ENCODE data around the gene IDUA. TPM values are rescaled to one million over a fixed set of nuclear protein-coding genes. Genes with fewer than 3 reads are reported as not detected.
A peak's percentile ranks its signal among the peaks of the same experiment; 100 is the strongest.

The IDUA gene
- total and polyA plus RNA-seq, 4 donors: 7.5 to 66.5 (median 21.6) TPM

DNA sequence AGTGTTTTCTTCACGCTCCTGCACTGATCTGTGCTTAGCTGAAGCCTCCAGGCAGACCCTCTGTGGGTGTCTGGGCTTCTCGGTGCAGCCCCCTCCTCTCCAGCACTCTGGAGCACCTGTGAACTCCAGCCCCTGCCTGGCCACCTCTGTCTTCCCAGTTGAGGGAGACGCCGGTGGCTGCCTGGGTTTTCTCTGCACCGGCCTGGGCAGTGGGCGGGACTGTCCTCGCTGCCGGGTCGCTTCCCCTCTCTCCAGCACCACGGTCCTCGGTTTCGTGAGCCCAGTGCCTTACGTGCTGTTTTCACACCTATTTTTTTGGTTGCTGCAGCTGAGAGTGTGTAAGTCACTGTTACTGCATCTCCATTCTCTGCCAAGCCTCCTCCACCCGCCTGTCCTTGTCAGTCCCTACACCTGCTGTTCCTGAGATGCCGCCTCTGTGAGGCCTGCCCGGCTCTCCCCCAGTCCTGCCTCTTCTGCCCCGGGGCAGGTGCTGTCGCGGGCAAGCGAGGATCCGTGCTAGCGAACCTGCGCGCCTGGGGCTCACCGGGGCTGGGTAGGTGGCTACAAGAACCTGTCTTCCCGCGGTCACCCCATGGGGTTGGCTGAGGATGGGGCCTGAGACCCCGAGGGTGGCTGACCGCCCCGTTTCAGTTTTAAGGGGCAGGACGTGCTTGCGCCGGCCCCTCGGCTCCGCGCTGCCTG, 22.1 kb downstream of the IDUA start:
- ATAC-seq (ENCODE audit: insufficient read depth, low FRiP score) (no peak), DNase-seq (no peak)
- Histone ChIP-seq H3K4me1 (ENCODE audit: control insufficient read depth in 5 of 5, insufficient read depth in 5 of 5, low read length in 5 of 5) (peaks cover 0 to 23% (median 4%) of the 10 kb centered on the region in 5 donors), H3K4me3 (no peak overlapping the region), H3K27ac (ENCODE audit: low read depth in 1 of 2, low read length in 1 of 2) (no peak overlapping the region), H3K9ac (ENCODE audit: insufficient read depth in 1 of 2, low read length in 2 of 2) (peak overlapping the region in 1 of 2 donors; percentile 23), H3K36me3 (ENCODE audit: control insufficient read depth in 4 of 4, insufficient read depth in 4 of 4, low read length in 4 of 4) (peaks cover 0 to 2% (median 0%) of the 10 kb centered on the region in 4 donors), H3K27me3 (ENCODE audit: control insufficient read depth in 3 of 3, insufficient read depth in 3 of 3, low read length in 2 of 3) (peaks cover 4 to 36% (median 16%) of the 10 kb centered on the region in 3 donors), H3K9me3 (ENCODE audit: control insufficient read depth in 4 of 4, insufficient read depth in 3 of 4, low read length in 3 of 4) (peaks cover 0 to 2% (median 0%) of the 10 kb centered on the region in 4 donors)
- 3 to 6% methylated on average over 30 to 36 of the region's 36 CpGs for WGBS, 2 donors
- TF ChIP-seq, protein P1, sequence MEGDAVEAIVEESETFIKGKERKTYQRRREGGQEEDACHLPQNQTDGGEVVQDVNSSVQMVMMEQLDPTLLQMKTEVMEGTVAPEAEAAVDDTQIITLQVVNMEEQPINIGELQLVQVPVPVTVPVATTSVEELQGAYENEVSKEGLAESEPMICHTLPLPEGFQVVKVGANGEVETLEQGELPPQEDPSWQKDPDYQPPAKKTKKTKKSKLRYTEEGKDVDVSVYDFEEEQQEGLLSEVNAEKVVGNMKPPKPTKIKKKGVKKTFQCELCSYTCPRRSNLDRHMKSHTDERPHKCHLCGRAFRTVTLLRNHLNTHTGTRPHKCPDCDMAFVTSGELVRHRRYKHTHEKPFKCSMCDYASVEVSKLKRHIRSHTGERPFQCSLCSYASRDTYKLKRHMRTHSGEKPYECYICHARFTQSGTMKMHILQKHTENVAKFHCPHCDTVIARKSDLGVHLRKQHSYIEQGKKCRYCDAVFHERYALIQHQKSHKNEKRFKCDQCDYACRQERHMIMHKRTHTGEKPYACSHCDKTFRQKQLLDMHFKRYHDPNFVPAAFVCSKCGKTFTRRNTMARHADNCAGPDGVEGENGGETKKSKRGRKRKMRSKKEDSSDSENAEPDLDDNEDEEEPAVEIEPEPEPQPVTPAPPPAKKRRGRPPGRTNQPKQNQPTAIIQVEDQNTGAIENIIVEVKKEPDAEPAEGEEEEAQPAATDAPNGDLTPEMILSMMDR (IDR thresholded peaks at IDR 0.05; ENCODE audit: control extremely low read depth, extremely low read depth): no peak

DNA sequence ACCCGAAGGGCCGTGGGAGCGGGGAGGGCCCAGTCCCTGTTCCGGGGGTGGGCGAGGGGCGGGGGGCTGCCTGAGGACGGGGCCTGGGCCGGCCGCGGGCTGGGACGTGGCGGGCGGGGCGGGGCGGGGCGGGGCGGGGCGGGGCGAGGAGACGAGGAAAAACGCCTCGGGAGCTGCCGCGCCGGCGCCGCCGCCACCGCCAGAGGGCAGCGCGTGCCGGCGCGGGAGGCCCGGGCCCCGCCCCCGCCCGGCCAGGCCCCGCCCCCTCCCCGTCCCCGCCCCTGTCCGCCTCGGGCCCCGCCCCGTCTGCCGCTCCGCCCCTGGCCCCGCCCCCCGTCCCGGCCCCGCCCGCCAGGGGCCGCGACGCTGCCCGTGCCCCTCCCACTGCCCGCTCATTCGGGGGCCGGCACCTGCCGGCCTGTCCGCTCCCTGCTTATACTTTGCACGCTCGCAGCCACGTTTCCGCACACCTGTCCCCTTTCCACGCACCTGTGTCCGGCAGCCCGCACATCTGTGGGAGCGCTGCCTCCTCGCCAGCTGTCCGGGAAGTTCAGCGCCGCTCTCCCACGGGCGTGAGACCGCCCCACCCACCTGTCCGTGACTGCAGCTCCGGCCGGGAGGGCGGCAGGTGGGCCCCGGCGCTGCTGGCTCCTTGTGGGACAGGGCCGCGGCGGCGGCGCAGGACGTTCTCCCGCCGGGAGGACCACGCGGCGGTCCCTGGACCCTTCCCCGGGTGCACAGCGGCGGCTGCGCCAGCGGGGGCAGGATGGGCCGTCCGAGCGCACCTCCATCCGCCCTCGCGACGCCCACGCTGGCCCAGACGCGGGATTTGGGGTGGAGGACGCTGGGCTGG, 22.9 kb downstream of the IDUA start:
- Histone ChIP-seq H3K27ac (ENCODE audit: low read depth in 1 of 2, low read length in 1 of 2) (peak overlapping the region in 1 of 2 donors; percentile 82), H3K9ac (ENCODE audit: insufficient read depth in 1 of 2, low read length in 2 of 2) (no peak overlapping the region), H3K27me3 (ENCODE audit: control insufficient read depth in 3 of 3, insufficient read depth in 3 of 3, low read length in 2 of 3) (peaks cover 0 to 31% (median 16%) of the 10 kb centered on the region in 3 donors), H3K9me3 (ENCODE audit: control insufficient read depth in 4 of 4, insufficient read depth in 3 of 4, low read length in 3 of 4) (peaks cover 0 to 2% (median 0%) of the 10 kb centered on the region in 4 donors), H3K4me3 (peak overlapping the region; percentile 46), H3K36me3 (ENCODE audit: control insufficient read depth in 4 of 4, insufficient read depth in 4 of 4, low read length in 4 of 4) (peaks cover 0 to 2% (median 0%) of the 10 kb centered on the region in 4 donors), H3K4me1 (ENCODE audit: control insufficient read depth in 5 of 5, insufficient read depth in 5 of 5, low read length in 5 of 5) (peaks cover 0 to 23% (median 4%) of the 10 kb centered on the region in 5 donors)
- peak; percentile 56 to 79 (median 58) for DNase-seq
- WGBS, 2 donors: 0 to 1% methylated on average over 41 to 109 of the region's 109 CpGs
- TF ChIP-seq, protein P1 (IDR thresholded peaks at IDR 0.05; ENCODE audit: control extremely low read depth, extremely low read depth): no peak
- peak; percentile 75 for ATAC-seq (ENCODE audit: insufficient read depth, low FRiP score)

DNA sequence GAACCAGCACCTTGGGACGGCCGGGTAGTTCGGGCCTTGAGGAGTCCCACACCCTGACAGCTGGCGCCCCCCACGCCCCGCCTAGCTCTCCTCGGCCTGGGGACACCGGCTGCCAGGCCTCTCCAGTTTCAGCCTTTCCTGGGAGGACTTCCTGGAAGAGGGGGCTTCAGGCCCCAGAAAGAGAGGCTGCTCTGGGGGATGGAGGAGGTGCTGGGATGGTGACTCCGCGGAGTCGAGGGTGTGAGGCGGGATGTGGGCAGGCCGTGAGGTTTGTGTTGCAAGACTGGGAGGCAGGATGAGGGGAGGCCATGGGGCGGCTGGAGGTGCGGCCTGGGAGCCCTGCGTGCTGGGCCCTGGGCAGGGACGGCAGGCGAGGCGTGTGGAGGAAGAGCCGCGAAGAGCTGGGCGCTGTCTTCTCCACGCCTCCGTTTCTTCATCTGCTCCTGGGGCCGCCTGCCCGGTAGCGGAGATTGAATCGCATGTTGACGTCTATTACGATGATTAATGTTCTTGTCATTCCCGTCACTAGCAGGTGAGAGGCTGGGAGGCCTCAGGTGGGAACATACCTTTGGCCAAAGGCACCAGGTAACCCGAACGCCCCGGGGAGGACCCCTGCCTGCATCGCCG, 23.7 kb downstream of the IDUA start:
- peaks cover 0 to 23% (median 4%) of the 10 kb centered on the region in 5 donors for H3K4me1 ChIP-seq (ENCODE audit: control insufficient read depth in 5 of 5, insufficient read depth in 5 of 5, low read length in 5 of 5)
- peak overlapping the region in 1 of 2 donors; percentile 82 for H3K27ac ChIP-seq (ENCODE audit: low read depth in 1 of 2, low read length in 1 of 2)
- H3K9ac ChIP-seq (ENCODE audit: insufficient read depth in 1 of 2, low read length in 2 of 2): no peak overlapping the region
- DNase-seq (peak; percentile 45 to 52 (median 47)), ATAC-seq (ENCODE audit: insufficient read depth, low FRiP score) (peak; percentile 36)
- TF ChIP-seq, protein P1 (IDR thresholded peaks at IDR 0.05; ENCODE audit: control extremely low read depth, extremely low read depth): no peak
- H3K27me3 ChIP-seq (ENCODE audit: control insufficient read depth in 3 of 3, insufficient read depth in 3 of 3, low read length in 2 of 3): peaks cover 0 to 30% (median 16%) of the 10 kb centered on the region in 3 donors
- peaks cover 0 to 2% (median 0%) of the 10 kb centered on the region in 4 donors for H3K36me3 ChIP-seq (ENCODE audit: control insufficient read depth in 4 of 4, insufficient read depth in 4 of 4, low read length in 4 of 4)
- no peak overlapping the region for H3K4me3 ChIP-seq
- WGBS, 2 donors: 1 to 2% methylated on average over 34 to 36 of the region's 36 CpGs
- H3K9me3 ChIP-seq (ENCODE audit: control insufficient read depth in 4 of 4, insufficient read depth in 3 of 4, low read length in 3 of 4): peaks cover 0 to under 1% (median 0%) of the 10 kb centered on the region in 4 donors

All from lung (tissue), 12 donors.